D341Med (cell line): ENCODE results near the gene TRPC1.

ENCODE experiments used
- DNase-seq: peaks from one replicate; pipeline ENCODE4 v3.0.0; 2012; ENCODE audit warnings: low spot score

The TRPC1 gene

GRCh38 chr3:142844339-142844977 lies 120.6 kb downstream of the TRPC1 start:
- peak; percentile 49 for DNase-seq

- DNase-seq, result no peak
Observed at GRCh38 chr3:142846779-142847577, 123.1 kb downstream of the TRPC1 start.

GRCh38 chr3:142849148-142849547 lies 125.3 kb downstream of the TRPC1 start:
- DNase-seq, result no peak

- no peak for DNase-seq
Observed at GRCh38 chr3:142850395-142851023, 126.7 kb downstream of the TRPC1 start.

GRCh38 chr3:142852009-142852408 lies 128.2 kb downstream of the TRPC1 start:
- no peak for DNase-seq

- no peak for DNase-seq
Observed at GRCh38 chr3:142853270-142854168, 129.7 kb downstream of the TRPC1 start.

- peak; percentile 69 for DNase-seq
Observed at GRCh38 chr3:142857056-142857455, 133.2 kb downstream of the TRPC1 start.
